MCF 10A (cell line): ENCODE data around the gene PIK3R5. TPM values are rescaled to one million over a fixed set of nuclear protein-coding genes. Genes with fewer than 3 reads are reported as not detected.

Experiments used
- BruUV-seq: library from RNA; stranded (reverse); fragments of 400-500 nt; replicated peaks from 2 replicates; lab custom pipeline; 2021; lab: Mats Ljungman, UMichigan
- CTCF ChIA-PET: fragments of 300-600 bp; sonication (Branson Sonifier 250); formaldehyde crosslinking; extraction: SDS; loops from one replicate; lab custom pipeline; 2021; ENCODE audit warnings: antibody characterized with exemption, inconsistent platforms; lab: Yijun Ruan, JAX
- POLR2A ChIA-PET: fragments of 300-600, 350-650 bp; sonication (Branson Sonifier 250); formaldehyde crosslinking; extraction: SDS; loops from one replicate; lab custom pipeline; 2020; ENCODE audit warnings: antibody characterized with exemption, inconsistent platforms; lab: Yijun Ruan, JAX
- DNase-seq: peaks from one replicate; pipeline ENCODE4 v3.0.0-alpha.2; 2018; ENCODE audit not compliant: unreplicated experiment
- H3K27ac Mint-ChIP-seq: one replicate; pipeline ENCODE4 v1.8.0; 2022; ENCODE audit warnings: mild to moderate bottlenecking, low read depth, mixed read lengths; ENCODE audit not compliant: unreplicated experiment
- H3K27me3 Mint-ChIP-seq: one replicate; pipeline ENCODE4 v1.8.0; 2022; ENCODE audit warnings: mixed read lengths; ENCODE audit not compliant: insufficient read depth, unreplicated experiment
- H3K36me3 Mint-ChIP-seq: one replicate; pipeline ENCODE4 v1.8.0; 2022; ENCODE audit warnings: mild to moderate bottlenecking, moderate library complexity, mixed read lengths; ENCODE audit not compliant: insufficient read depth, unreplicated experiment
- H3K4me1 Mint-ChIP-seq: one replicate; pipeline ENCODE4 v1.8.0; 2022; ENCODE audit warnings: mixed read lengths; ENCODE audit not compliant: insufficient read depth, unreplicated experiment
- H3K4me3 Mint-ChIP-seq: one replicate; pipeline ENCODE4 v1.8.0; 2022; ENCODE audit warnings: mild to moderate bottlenecking, moderate library complexity, mixed read lengths; ENCODE audit not compliant: unreplicated experiment
- H3K9me3 Mint-ChIP-seq: one replicate; pipeline ENCODE4 v1.8.0; 2022; ENCODE audit warnings: mixed read lengths; ENCODE audit not compliant: unreplicated experiment
- intact Hi-C: fragments of 100-400 bp; cut with micrococcal nuclease; formaldehyde crosslinking; loops from 2 replicates; pipeline ENCODE4 v1.14.1; 2022
- total RNA-seq: library from RNA; stranded (reverse); gene quantifications from 2 replicates; pipeline ENCODE4 v1.2.3, GENCODE V29; 2022
- TF ChIP-seq, protein P1 (sequence below): fragments of 200-600 bp; IDR thresholded peaks from one replicate; pipeline ENCODE4 v1.8.0; 2022; ENCODE audit warnings: antibody characterized with exemption, mild to moderate bottlenecking; ENCODE audit not compliant: unreplicated experiment

Gene PIK3R5
- total RNA-seq, 1 experiment from 2014 or later: not detected

DNA sequence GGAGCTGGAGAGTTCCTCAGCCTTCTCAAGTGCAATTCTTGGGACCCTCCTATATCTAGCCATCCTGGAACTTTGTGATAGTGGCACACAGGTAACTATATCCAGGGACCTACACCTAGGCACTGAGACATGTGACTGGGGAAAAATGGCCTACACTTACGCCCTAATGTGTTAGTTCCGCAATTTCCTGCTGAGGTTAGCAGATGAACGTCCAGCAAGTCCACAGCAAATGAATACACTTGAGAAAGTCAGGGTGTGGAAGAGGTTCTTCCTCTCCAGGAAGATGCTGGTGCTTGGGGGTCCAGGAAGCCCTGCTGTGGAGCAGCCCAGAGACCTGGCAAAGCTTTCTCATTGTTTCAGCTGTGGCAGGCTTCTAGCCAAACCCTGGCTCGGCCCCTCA is 20.8 kb downstream of the PIK3R5 start:
- CTCF ChIA-PET: no interaction called here
- Mint-ChIP-seq H3K9me3 (peaks cover 7% of the 10 kb centered on the region), H3K36me3 (no peaks in the 10 kb centered on the region), H3K27me3 (no peaks in the 10 kb centered on the region), H3K4me1 (no peaks in the 10 kb centered on the region), H3K27ac (no peak overlapping the region), H3K4me3 (no peak overlapping the region)
- no peak for DNase-seq
- no TSS peak for BruUV-seq
- TF ChIP-seq, protein P1, sequence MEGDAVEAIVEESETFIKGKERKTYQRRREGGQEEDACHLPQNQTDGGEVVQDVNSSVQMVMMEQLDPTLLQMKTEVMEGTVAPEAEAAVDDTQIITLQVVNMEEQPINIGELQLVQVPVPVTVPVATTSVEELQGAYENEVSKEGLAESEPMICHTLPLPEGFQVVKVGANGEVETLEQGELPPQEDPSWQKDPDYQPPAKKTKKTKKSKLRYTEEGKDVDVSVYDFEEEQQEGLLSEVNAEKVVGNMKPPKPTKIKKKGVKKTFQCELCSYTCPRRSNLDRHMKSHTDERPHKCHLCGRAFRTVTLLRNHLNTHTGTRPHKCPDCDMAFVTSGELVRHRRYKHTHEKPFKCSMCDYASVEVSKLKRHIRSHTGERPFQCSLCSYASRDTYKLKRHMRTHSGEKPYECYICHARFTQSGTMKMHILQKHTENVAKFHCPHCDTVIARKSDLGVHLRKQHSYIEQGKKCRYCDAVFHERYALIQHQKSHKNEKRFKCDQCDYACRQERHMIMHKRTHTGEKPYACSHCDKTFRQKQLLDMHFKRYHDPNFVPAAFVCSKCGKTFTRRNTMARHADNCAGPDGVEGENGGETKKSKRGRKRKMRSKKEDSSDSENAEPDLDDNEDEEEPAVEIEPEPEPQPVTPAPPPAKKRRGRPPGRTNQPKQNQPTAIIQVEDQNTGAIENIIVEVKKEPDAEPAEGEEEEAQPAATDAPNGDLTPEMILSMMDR: no peak
- POLR2A ChIA-PET: no interaction called here
- intact Hi-C loops: no loop called here

- intact Hi-C loops: no loop called here
- BruUV-seq: no TSS peak
- no peak overlapping the region for H3K27ac Mint-ChIP-seq
- ChIA-PET POLR2A (no interaction called here), CTCF (no interaction called here)
- H3K27me3 Mint-ChIP-seq: no peaks in the 10 kb centered on the region
- H3K4me3 Mint-ChIP-seq: no peak overlapping the region
- H3K9me3 Mint-ChIP-seq: peaks cover 7% of the 10 kb centered on the region
- no peaks in the 10 kb centered on the region for H3K36me3 Mint-ChIP-seq
- no peaks in the 10 kb centered on the region for H3K4me1 Mint-ChIP-seq
- TF ChIP-seq, protein P1: no peak
- DNase-seq: no peak
Observed at GRCh38 chr17:8944083-8944482, 21.4 kb downstream of the PIK3R5 start.

DNA sequence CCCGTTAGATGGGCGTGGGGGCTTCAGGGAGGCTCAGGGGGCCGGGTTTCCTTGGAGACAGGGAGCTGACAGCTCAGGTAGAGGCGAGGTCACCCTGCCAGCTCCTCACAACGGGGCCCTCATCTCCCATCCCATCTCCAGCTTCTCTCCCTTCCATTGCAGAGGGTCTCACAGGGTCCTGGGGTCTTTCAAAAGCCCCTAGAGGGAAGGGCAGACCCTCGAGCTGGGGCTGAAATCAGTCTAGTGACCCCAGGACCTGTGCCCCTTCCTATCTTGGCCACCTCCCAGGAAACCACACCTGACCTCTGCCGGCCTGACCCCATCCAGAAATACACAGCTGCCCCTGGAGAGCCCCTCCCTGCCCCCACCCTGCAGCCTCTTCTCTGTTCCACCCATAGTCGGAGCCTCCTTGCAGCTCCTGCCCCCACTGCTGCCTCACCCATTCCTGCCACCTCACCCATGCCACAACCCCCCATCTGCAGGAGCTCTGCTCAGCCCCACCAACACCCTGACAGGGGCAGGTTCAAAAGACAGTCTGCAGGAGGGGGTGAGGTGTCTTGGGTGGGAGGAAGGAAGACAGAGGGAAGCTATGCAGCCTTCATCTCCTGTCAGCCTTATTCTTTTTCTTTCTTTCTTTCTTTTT is 23.4 kb downstream of the PIK3R5 start:
- Mint-ChIP-seq H3K4me1 (no peaks in the 10 kb centered on the region), H3K27ac (no peak overlapping the region), H3K9me3 (peaks cover 15% of the 10 kb centered on the region), H3K27me3 (no peaks in the 10 kb centered on the region), H3K4me3 (no peak overlapping the region), H3K36me3 (no peaks in the 10 kb centered on the region)
- BruUV-seq: no TSS peak
- POLR2A ChIA-PET: interaction anchor here (0.7 kb wide), 1 partner anchor 561 kb away, joined by 3 read pairs; no protein-coding TSS in a partner anchor
- CTCF ChIA-PET: interaction anchor here (0.5 kb wide), 1 partner anchor 108 kb away, joined by 4 read pairs; no protein-coding TSS in a partner anchor
- intact Hi-C loops: no loop called here
- TF ChIP-seq, protein P1: no peak
- DNase-seq: no peak

GRCh38 chr17:8941520-8941919 is 24.0 kb downstream of the PIK3R5 start:
- no peaks in the 10 kb centered on the region for H3K27me3 Mint-ChIP-seq
- H3K4me3 Mint-ChIP-seq: no peak overlapping the region
- no peaks in the 10 kb centered on the region for H3K4me1 Mint-ChIP-seq
- no peak overlapping the region for H3K27ac Mint-ChIP-seq
- no TSS peak for BruUV-seq
- intact Hi-C loops: no loop called here
- ChIA-PET POLR2A (no interaction called here), CTCF (interaction anchor here (0.5 kb wide), 1 partner anchor 211 kb away, joined by 4 read pairs; no protein-coding TSS in a partner anchor)
- H3K36me3 Mint-ChIP-seq: no peaks in the 10 kb centered on the region
- H3K9me3 Mint-ChIP-seq: peaks cover 15% of the 10 kb centered on the region
- TF ChIP-seq, protein P1: no peak
- no peak for DNase-seq
